NCI-H345 treated with DMSO at 0.1 percent for 48 hours (cell line): Measurements from ENCODE around the gene ADAM19.
"Not testable (repeated sequence)": the region's sequence is repeated elsewhere in the genome, so short reads cannot be mapped to it uniquely, and the experiment has no call there.

ENCODE experiments used
- DNase-seq: peaks from one replicate; lab custom pipeline; 2025; ENCODE audit not compliant: unreplicated experiment; lab: John Stamatoyannopoulos, UW

Gene ADAM19

GRCh38 chr5:157491471-157491995, 84.0 kb downstream of the ADAM19 start:
- DNase-seq, result no peak

DNA sequence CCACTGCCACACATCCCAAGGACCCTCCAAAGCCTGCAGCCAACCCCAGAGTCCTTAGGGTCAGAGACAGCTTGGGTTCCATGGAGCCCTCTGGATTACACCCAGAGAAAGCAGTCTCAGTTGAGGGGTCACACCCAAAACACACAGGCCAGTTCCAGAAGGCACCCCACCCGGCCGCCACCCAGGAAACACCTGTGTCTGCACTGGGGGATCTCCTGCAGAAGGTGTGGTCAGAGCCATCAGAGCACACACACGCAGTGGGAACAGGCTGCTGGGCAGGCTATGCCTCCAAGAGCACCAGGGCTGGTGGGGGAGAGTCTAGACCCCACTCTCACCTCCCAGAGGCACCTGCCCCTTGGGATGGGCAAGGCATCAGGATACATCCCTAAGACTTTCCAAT, 88.2 kb downstream of the ADAM19 start:
- DNase-seq, result no peak

GRCh38 chr5:157486861-157487260, 88.7 kb downstream of the ADAM19 start:
- DNase-seq, result no peak

GRCh38 chr5:157486221-157486681, 89.3 kb downstream of the ADAM19 start:
- no peak for DNase-seq

GRCh38 chr5:157485811-157486210, 89.8 kb downstream of the ADAM19 start:
- no peak for DNase-seq

DNA sequence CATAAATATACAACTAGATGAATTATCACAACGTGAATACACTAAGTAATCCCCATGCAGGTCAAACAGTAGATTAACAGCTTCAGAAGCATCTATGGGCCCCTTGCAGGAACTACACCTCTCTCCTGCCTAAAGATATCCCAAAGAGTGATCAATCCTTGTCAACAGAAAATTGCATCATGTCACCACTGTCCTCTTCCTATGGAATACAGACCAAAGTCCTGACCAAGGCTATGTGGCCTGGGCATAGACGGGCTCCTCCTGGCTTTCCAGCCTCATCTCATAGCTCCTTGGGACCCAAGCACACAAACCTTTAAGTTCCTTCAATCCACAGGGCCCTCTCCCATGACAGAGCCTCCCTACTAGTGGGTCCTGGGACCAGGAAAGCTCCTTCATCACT, 90.2 kb downstream of the ADAM19 start:
- no peak for DNase-seq

DNA sequence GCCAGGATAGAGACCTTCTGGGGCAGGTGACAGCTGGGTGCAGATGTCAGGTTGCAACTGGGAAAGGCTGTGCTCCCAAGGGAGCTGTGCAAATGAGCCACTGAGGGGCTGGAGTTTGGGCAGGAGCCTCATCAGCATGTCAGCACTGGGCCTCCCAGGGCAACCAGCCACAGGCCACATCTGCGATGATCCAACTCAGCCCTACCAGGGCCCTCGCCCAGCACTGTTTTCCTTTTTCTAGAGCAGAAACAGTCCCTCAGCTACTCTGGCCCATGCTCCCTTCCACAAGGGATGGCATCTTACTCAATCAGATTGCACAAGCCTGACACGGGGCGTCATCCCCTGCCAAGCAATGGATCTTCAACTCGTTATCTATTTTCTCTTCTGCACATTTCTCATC, 90.8 kb downstream of the ADAM19 start:
- DNase-seq, result no peak

- DNase-seq, result not testable (repeated sequence)
Observed at GRCh38 chr5:157482702-157483101, 92.9 kb downstream of the ADAM19 start.

DNA sequence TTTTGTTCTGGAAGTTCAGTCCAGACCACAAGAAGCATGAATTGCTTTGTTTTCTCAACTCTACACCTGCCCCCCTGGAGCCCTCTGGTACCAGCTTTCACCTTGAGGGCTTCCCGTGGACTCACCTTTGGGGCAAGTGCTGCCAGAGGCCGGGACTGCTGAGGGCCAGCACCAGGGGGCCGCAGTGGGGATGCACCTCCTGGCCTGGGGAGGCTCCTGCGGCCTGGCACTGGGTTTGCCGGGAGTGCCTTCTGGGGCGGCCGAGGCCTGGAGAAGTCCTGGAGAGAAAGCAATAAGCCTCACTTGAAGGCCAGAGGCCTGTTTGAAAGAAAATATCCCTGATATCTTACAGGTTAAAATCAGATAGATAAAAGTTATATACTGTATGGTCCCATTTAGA, 93.9 kb downstream of the ADAM19 start:
- no peak for DNase-seq

DNA sequence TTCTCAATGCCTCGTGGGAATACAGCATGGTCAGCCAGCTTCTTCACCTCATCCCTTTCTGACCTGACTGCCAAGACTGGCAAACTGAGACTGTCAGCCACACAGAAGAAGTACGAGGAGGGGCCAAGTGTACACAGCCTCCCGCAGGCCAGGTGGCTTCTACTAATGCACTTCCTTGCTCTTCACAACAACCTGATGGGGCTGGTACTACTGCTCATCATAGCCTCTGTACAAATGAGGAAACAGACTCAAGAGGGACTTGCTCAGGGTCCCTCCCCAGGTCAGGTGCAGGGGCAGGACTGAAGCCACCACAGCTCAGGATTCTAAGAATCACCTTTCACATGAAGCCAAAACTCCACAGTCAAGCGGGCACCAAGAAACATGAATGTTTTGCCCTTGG, 94.3 kb downstream of the ADAM19 start:
- DNase-seq, result no peak

GRCh38 chr5:157479612-157480510, 95.7 kb downstream of the ADAM19 start:
- no peak for DNase-seq

GRCh38 chr5:157479166-157479565, 96.4 kb downstream of the ADAM19 start:
- no peak for DNase-seq

DNA sequence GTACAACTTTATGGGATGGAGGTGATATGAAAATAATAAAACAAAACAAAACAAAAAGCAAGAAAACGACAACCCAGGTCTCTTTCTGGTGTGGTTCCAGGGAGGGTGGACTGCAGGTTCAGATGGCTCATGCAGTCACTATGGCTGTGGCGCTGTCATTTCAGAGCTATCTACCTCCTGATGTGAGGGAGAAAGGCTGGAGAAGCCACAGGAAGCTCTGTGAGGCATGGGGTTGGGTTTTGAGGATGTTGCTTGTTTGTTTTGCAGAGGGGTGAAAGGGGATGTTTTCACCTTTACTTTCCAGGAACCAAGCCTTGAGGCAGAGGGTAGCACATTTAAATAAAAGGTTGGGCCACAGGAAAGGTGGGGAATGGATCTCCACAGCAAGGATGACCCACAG, 96.8 kb downstream of the ADAM19 start:
- DNase-seq, result no peak

DNA sequence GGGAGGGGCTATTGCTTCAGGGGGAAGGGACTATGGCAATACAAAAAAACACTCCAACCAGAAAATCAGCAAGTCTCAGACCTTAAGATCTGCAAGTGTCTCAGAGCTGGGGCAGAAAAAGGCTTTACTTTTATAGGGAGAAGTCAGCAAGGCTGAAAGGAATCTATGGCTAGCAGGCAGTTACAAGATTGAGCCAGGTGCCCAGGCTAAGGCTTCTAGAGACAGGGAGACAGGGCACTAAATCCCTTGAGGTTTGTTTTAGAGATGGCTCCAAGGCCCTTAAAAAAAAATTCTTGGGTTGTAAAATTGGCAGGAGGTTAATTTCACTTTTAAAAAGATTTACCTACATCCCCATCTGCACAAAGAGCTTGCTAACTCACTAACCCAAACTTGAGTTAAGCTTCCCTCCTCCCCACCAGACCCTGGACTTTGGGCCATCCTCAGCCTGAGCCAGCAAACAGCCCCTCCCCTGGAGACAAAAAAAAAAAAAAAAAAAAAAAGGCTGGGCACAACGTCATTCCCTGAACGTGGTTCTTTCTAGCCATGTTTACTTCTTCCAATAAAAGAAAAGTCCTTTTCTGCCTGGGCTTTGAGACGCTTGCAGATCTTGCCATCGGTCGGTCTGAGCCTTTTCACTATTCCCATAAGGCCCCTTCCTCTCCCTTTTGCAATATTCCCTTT, 97.6 kb downstream of the ADAM19 start:
- no peak for DNase-seq

DNA sequence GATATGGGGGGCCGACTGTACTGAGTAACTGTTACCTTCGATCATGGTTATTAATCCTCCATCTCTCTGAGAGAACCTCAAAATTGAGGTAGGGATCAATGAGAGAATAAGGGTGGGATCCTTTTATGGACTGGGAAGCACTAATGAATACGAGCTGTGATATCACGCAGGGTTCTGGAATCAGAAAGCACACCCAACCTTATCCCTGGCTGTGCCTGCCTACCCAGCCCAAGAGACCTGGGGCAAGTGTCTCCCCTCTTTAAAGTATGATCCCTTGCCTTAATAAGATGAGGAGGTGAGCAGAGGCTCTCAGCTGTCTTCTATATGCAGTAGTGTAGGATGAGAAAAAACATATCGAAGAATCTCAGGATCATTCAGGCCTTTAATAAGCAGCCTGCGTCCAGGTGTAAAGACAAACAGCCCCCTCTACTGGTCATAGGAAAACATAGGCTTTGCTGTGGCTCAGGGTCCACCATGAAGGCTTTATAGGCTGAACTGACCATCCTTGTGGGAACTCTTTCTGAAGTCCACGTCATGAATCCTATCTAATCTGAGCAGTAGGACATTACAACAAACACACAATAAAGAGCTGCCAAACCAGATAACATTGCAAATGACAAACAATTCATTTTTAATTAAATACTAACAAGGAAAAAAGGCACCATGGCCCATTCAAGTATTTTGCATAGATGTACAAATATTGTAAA, 98.7 kb downstream of the ADAM19 start:
- DNase-seq, result peak; percentile 48

DNA sequence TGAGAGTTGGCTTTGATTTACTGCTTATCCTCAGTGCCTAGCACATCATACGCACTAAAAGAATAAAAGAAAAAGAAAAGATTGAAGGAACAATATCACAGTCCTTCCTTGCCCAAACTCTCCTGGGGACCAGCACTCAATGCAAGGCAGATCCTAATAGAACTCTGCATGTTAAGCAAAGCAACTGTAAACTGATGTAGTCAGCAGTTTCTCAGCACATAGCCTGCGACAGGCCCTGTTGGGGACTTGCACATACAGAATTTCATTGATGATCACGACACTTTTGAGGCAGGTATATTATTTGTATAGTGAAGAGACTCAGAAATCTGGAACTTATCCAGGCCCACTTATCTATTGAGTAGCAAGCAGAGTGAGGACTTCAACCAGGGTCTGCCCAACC, 100.1 kb downstream of the ADAM19 start:
- DNase-seq, result peak; percentile 53

- no peak for DNase-seq
Observed at GRCh38 chr5:157473383-157474320, 101.9 kb downstream of the ADAM19 start.

- DNase-seq, result no peak
Observed at GRCh38 chr5:157471709-157472108, 103.9 kb downstream of the ADAM19 start.

GRCh38 chr5:157470631-157471030, 104.9 kb downstream of the ADAM19 start:
- no peak for DNase-seq

- DNase-seq, result no peak
Observed at GRCh38 chr5:157469687-157470086, 105.9 kb downstream of the ADAM19 start.
